ENCODE measurements around the gene SHISA9.

GRCh38 chr16:13205352-13205751 is 304.0 kb downstream of the SHISA9 start:
- TF ChIP-seq CTCF (IDR thresholded peaks at IDR 0.05), result no peak
- TF ChIP-seq POLR2A (IDR thresholded peaks at IDR 0.05), result no peak
